ENCODE measurements around the gene ESRRB. TPM values are rescaled to one million over a fixed set of nuclear protein-coding genes. Genes with fewer than 3 reads are reported as not detected.

ESRRB gene
- total RNA-seq, 2 experiments from 2014 or later, result 0.47 TPM; not detected in 1

- H3K4me3 ChIP-seq (ENCODE audit: low read depth, low read length, poor library complexity, severe bottlenecking), result no peak overlapping the region
- H4K20me1 ChIP-seq (ENCODE audit: insufficient read depth, low read length), result no peaks in the 10 kb centered on the region
- no peaks in the 10 kb centered on the region for H3K36me3 ChIP-seq (ENCODE audit: insufficient read depth, low read length)
- POLR2A ChIA-PET, result no interaction called here
- H3K9me3 ChIP-seq (ENCODE audit: low read length), result no peaks in the 10 kb centered on the region
- no peak for TF ChIP-seq CTCF (conservative IDR thresholded peaks at IDR 0.05; ENCODE audit: low read length)
- TF ChIP-seq EZH2phosphoT487 (IDR thresholded peaks at IDR 0.05; ENCODE audit: borderline replicate concordance, low read depth, low read length), result no peak
- BruUV-seq (replicated peaks), result no TSS peak
- H3K4me1 ChIP-seq (ENCODE audit: insufficient read depth, low read length, poor library complexity, severe bottlenecking), result no peaks in the 10 kb centered on the region
- H2AFZ ChIP-seq (ENCODE audit: low read length), result no peak overlapping the region
- no peaks in the 10 kb centered on the region for H3K9me2 ChIP-seq (ENCODE audit: insufficient read depth, low read length)
- CTCF ChIA-PET (ENCODE audit: unreplicated experiment), result no interaction called here
- H3K4me2 ChIP-seq (ENCODE audit: low read length), result no peak overlapping the region
- H3K27ac ChIP-seq (ENCODE audit: low read depth, low read length, poor library complexity, severe bottlenecking), result no peak overlapping the region
- no peak for DNase-seq (ENCODE audit: low spot score)
- H3K79me2 ChIP-seq (ENCODE audit: insufficient read depth, low read depth, low read length), result no peaks in the 10 kb centered on the region
- intact Hi-C loops (cut with micrococcal nuclease; ENCODE audit: unreplicated experiment), result no loop called here
Measured at GRCh38 chr14:76464856-76465255, 88.9 kb downstream of the ESRRB start.

GRCh38 chr14:76465664-76466063 lies 89.7 kb downstream of the ESRRB start:
- POLR2A ChIA-PET, result no interaction called here
- no peak overlapping the region for H3K27ac ChIP-seq (ENCODE audit: low read depth, low read length, poor library complexity, severe bottlenecking)
- H3K9me2 ChIP-seq (ENCODE audit: insufficient read depth, low read length), result no peaks in the 10 kb centered on the region
- H3K9me3 ChIP-seq (ENCODE audit: low read length), result no peaks in the 10 kb centered on the region
- intact Hi-C loops (cut with micrococcal nuclease; ENCODE audit: unreplicated experiment), result no loop called here
- H2AFZ ChIP-seq (ENCODE audit: low read length), result no peak overlapping the region
- H3K4me1 ChIP-seq (ENCODE audit: insufficient read depth, low read length, poor library complexity, severe bottlenecking), result no peaks in the 10 kb centered on the region
- H4K20me1 ChIP-seq (ENCODE audit: insufficient read depth, low read length), result no peaks in the 10 kb centered on the region
- H3K4me2 ChIP-seq (ENCODE audit: low read length), result no peak overlapping the region
- no peak for TF ChIP-seq CTCF (conservative IDR thresholded peaks at IDR 0.05; ENCODE audit: low read length)
- no peak for TF ChIP-seq EZH2phosphoT487 (IDR thresholded peaks at IDR 0.05; ENCODE audit: borderline replicate concordance, low read depth, low read length)
- CTCF ChIA-PET (ENCODE audit: unreplicated experiment), result no interaction called here
- no peaks in the 10 kb centered on the region for H3K79me2 ChIP-seq (ENCODE audit: insufficient read depth, low read depth, low read length)
- no peak overlapping the region for H3K4me3 ChIP-seq (ENCODE audit: low read depth, low read length, poor library complexity, severe bottlenecking)
- H3K36me3 ChIP-seq (ENCODE audit: insufficient read depth, low read length), result no peaks in the 10 kb centered on the region
- DNase-seq (ENCODE audit: low spot score), result no peak
- no TSS peak for BruUV-seq (replicated peaks)

GRCh38 chr14:76467711-76468155 lies 91.8 kb downstream of the ESRRB start:
- no peak overlapping the region for H2AFZ ChIP-seq (ENCODE audit: low read length)
- H3K36me3 ChIP-seq (ENCODE audit: insufficient read depth, low read length), result no peaks in the 10 kb centered on the region
- intact Hi-C loops (cut with micrococcal nuclease; ENCODE audit: unreplicated experiment), result no loop called here
- CTCF ChIA-PET (ENCODE audit: unreplicated experiment), result interaction anchor here (0.5 kb wide), 1 partner anchor 124 kb away, joined by 3 read pairs; no protein-coding TSS in a partner anchor
- H3K4me1 ChIP-seq (ENCODE audit: insufficient read depth, low read length, poor library complexity, severe bottlenecking), result no peaks in the 10 kb centered on the region
- H3K4me3 ChIP-seq (ENCODE audit: low read depth, low read length, poor library complexity, severe bottlenecking), result no peak overlapping the region
- H3K9me3 ChIP-seq (ENCODE audit: low read length), result no peaks in the 10 kb centered on the region
- DNase-seq (ENCODE audit: low spot score), result no peak
- H3K79me2 ChIP-seq (ENCODE audit: insufficient read depth, low read depth, low read length), result no peaks in the 10 kb centered on the region
- POLR2A ChIA-PET, result interaction anchor here (0.7 kb wide), 1 partner anchor 369 kb away, joined by 3 read pairs; no protein-coding TSS in a partner anchor
- no peaks in the 10 kb centered on the region for H3K9me2 ChIP-seq (ENCODE audit: insufficient read depth, low read length)
- H3K4me2 ChIP-seq (ENCODE audit: low read length), result no peak overlapping the region
- TF ChIP-seq CTCF (conservative IDR thresholded peaks at IDR 0.05; ENCODE audit: low read length) (no peak), EZH2phosphoT487 (IDR thresholded peaks at IDR 0.05; ENCODE audit: borderline replicate concordance, low read depth, low read length) (no peak)
- no peaks in the 10 kb centered on the region for H4K20me1 ChIP-seq (ENCODE audit: insufficient read depth, low read length)
- H3K27ac ChIP-seq (ENCODE audit: low read depth, low read length, poor library complexity, severe bottlenecking), result no peak overlapping the region
- no TSS peak for BruUV-seq (replicated peaks)
